GM12865 (cell line): ENCODE results near the gene PPP3CA.

Experiments used
- DNase-seq: peaks from one replicate; pipeline ENCODE4 v3.0.0; 2010; ENCODE audit warnings: low read depth
- H3K4me3 ChIP-seq: 2 replicates; pipeline ENCODE4 v1.5.1; 2011; ENCODE audit warnings: mild to moderate bottlenecking, low read depth, low read length, control low read depth
- CTCF ChIP-seq: IDR thresholded peaks from 2 replicates; pipeline ENCODE4 v1.5.1; 2011; ENCODE audit warnings: low read length, control low read depth, low read depth, inconsistent platforms; ENCODE audit not compliant: insufficient read depth; ENCODE audit errors: missing control alignments

PPP3CA gene

DNA sequence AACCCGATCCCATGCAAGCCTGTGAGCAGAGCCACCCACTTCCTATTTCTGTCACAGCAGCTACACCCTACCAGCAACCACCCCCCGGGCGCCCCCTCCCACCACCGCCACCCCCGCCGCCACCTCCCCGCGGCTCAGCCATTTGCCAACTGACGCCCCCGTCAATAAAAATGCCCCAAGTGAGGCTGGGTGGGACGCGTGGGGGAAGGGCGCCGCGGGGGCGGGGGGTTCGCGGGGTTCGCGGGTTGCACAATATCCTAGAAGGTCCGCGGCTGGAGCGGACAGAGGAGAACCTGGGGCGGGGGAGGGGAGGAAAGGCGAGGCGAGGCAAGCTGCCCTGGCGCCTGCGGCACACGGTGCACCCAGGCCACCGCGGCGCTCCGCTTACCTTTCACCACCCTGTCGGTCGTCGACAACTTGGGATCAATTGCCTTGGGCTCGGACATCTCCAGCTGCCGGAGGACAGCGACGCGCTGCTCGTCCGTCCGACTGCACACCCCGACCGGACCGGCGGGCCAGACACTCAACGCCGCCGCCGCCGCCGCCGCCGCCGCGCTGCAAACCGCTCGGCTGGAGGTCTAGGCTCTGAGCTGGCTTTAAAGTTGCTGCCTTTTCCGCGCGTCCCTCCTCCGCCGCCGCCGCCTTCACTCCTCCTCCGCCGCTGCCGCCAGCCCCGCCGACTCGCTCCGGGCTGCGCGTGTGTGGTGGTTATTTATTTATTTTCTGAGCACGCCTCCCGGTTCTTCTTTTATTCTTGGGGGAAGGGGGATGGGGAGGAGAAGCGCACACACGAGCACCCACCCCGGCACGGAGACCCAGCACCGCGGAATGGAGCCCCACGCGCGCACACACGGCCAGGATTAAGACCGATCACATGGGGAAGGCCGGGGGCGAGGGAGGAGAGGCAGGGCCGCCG, 717 bp downstream of the PPP3CA start:
- peak overlapping the region; percentile 93 for H3K4me3 ChIP-seq
- DNase-seq = peak; percentile 63
- TF ChIP-seq CTCF = no peak

- no peak for TF ChIP-seq CTCF
- peak; percentile 73 for DNase-seq
Measured at GRCh38 chr4:101345596-101346350, 1.6 kb downstream of the PPP3CA start.

GRCh38 chr4:101345271-101345595, 2.1 kb downstream of the PPP3CA start:
- no peak for TF ChIP-seq CTCF
- peak overlapping the region; percentile 93 for H3K4me3 ChIP-seq
- DNase-seq = peak; percentile 41

More at GRCh38 chr4:101345596-101346350, 1.6 kb downstream of the PPP3CA start:
- peak overlapping the region; percentile 93 for H3K4me3 ChIP-seq

- DNase-seq = no peak
- no peak for TF ChIP-seq CTCF
- no peak overlapping the region for H3K4me3 ChIP-seq
Measured at GRCh38 chr4:101339332-101339731, 8.0 kb downstream of the PPP3CA start.

GRCh38 chr4:101337688-101338087, 9.6 kb downstream of the PPP3CA start:
- no peak for DNase-seq
- H3K4me3 ChIP-seq = no peak overlapping the region
- TF ChIP-seq CTCF = no peak

DNA sequence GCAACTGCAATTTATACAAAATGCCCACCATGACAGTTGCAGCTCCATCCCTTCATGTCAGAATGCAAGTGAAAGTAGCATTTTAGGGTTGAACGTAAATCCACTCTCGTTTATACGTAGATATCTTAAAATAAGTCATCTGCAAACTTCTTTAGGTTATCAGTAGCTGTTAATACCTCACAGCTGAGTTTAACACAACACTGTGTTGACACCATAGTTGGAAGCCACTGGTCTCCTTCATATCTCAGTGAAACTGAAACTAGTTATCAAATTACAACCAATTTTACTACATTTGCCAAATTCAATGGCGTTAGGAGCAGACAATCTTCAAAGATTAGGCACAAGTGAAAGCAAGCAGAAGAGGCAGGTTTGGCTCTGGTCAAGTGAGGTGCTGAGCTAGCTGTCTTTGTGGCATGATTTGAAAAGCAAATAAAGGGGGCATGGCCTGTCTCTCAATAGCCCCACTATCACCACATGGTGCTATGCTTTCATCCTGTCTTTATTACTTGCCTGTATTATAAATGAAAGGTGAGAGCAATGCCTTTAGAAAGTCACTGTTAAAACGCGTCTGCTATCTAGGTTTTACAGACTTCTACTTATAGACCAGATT, 12.3 kb downstream of the PPP3CA start:
- H3K4me3 ChIP-seq = no peak overlapping the region
- peak; percentile 39 for DNase-seq
- no peak for TF ChIP-seq CTCF
